NCI-H2107 treated with DMSO at 0.1 percent for 48 hours (cell line): ENCODE data around the gene SPATA18.
"Not testable (repeated sequence)": the region's sequence is repeated elsewhere in the genome, so short reads cannot be mapped to it uniquely, and the experiment has no call there.

Experiments used
- DNase-seq: peaks from one replicate; lab custom pipeline; 2025; ENCODE audit not compliant: unreplicated experiment; lab: John Stamatoyannopoulos, UW

Gene SPATA18

GRCh38 chr4:52105276-52105675, 54.2 kb downstream of the SPATA18 start:
- no peak for DNase-seq

- DNase-seq, result no peak
Observed at GRCh38 chr4:52106191-52106590, 55.1 kb downstream of the SPATA18 start.

- no peak for DNase-seq
Observed at GRCh38 chr4:52106660-52107059, 55.6 kb downstream of the SPATA18 start.

GRCh38 chr4:52107336-52107735, 56.2 kb downstream of the SPATA18 start:
- no peak for DNase-seq

- no peak for DNase-seq
Observed at GRCh38 chr4:52107745-52108144, 56.6 kb downstream of the SPATA18 start.

GRCh38 chr4:52110171-52110570, 59.1 kb downstream of the SPATA18 start:
- DNase-seq, result no peak

GRCh38 chr4:52111995-52112394, 60.9 kb downstream of the SPATA18 start:
- no peak for DNase-seq

- DNase-seq, result no peak
Observed at GRCh38 chr4:52112411-52112810, 61.3 kb downstream of the SPATA18 start.

- DNase-seq, result no peak
Observed at GRCh38 chr4:52116641-52117040, 65.5 kb downstream of the SPATA18 start.

GRCh38 chr4:52126226-52126625, 75.1 kb downstream of the SPATA18 start:
- no peak for DNase-seq

GRCh38 chr4:52126966-52127365, 75.9 kb downstream of the SPATA18 start:
- DNase-seq, result peak; percentile 40

GRCh38 chr4:52135171-52135570, 84.1 kb downstream of the SPATA18 start:
- DNase-seq, result no peak

- DNase-seq, result not testable (repeated sequence)
Observed at GRCh38 chr4:52137152-52137551, 86.0 kb downstream of the SPATA18 start.

- no peak for DNase-seq
Observed at GRCh38 chr4:52142816-52143215, 91.7 kb downstream of the SPATA18 start.

- DNase-seq, result no peak
Observed at GRCh38 chr4:52143815-52144214, 92.7 kb downstream of the SPATA18 start.

GRCh38 chr4:52144372-52144771, 93.3 kb downstream of the SPATA18 start:
- DNase-seq, result no peak
